HG03565 (cell line): Measurements from ENCODE around the gene RBM33.

ENCODE experiments used
- ATAC-seq: cut with Tn5 transposase; IDR thresholded peaks from one replicate; pipeline ENCODE4 v1.9.1; 2021; ENCODE audit warnings: mild to moderate bottlenecking, moderate library complexity; ENCODE audit not compliant: unreplicated experiment

The RBM33 gene

DNA sequence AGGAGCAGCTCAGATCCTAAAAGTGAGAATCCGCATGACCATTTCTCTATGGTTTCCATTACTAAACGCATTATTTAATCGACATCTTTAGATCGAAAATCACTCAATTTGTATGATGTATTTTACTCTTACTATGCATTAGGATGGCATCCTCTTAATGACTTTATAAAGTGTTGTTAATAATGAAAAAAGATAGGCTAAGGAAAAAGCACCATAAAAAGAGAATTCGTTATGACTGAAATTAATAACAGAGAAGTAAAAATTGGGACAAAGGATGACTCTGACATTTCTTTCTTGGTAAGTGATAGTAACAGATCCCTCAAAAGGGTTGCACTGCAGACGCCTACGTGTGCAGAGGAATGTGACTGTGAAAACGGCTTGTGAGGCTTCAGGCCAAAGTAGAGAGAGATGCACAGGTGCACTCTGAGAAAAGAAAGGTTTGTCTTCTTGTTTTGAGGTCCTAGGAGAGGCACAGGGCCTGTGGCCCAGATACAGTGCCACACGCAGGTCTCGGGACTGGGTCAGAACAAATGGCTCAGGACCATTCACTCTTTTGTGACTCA is 23.0 kb upstream of the RBM33 start:
- ATAC-seq: no peak

DNA sequence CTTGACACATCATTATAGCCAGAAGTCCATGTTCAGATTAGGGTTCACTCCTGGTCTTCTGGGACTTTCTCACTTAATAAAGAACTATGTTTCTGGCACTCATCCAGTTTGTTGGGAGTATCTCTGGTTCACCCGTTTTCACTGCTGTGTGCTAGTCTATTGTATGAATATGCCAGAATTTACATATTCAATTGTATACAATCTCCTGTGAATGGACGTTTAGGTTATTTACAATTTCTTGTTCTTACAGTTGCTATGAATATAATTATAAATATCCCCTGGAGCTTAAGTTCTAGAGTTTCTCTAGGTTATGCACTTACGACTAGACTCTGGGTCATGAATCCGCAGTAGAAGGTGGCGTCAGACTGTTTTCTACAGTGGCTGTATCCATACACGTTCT is 20.0 kb upstream of the RBM33 start:
- no peak for ATAC-seq

DNA sequence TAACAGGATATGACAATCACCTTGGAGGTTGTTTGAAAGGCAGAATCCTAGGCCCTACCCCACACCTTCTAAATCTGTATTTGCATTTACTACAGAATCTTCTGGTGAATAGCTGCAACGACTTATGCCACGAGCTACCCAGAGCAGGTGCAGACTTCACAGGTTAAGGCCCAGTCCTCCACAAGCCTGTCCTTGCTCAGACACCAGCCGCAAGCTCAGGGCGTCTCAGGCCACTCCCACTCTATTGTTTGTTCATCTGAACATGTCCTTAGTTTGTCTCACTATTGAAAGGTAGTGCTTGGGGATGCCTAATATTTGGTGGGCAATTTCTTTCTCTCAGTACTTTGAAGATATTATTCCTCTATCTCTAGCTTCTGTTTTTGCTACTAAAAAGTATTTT is 18.9 kb upstream of the RBM33 start:
- no peak for ATAC-seq

DNA sequence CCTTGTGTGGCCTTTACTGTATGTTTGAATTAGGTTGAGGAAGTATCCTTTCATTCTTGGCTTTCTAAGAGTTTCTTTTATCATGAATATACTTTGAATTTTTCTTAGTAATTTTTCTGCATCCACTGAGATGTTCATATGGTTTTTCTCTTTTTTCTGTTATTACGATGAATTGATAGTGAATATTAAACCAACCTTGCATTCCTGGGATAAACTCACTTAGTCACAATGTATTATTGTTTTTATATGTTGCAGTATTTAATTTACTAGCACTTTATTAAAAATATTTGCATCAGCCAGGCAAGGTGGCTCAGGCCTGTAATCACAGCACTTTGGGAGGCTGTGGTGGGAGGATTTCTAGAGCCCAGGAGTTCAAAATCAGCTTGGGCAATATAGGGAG is 15.3 kb upstream of the RBM33 start:
- no peak for ATAC-seq

DNA sequence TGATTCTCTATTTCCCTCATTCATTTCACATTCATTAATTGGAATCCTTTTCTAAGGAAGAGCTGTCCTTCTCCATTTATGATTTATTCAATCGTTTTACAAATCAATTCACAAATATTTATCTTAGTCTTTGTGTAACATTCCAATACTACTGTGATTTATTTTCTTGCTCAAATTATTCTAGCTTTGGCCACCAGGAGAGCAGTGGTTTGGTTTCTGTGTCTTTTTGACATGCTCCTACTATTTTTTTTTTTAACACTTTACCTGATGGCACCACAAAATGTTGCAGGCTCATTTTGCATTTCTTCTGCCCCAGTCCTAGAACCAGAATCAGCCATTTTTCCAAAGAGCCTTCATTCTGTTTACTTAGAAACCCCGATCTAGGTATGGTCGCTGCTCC is 13.3 kb upstream of the RBM33 start:
- ATAC-seq: no peak

DNA sequence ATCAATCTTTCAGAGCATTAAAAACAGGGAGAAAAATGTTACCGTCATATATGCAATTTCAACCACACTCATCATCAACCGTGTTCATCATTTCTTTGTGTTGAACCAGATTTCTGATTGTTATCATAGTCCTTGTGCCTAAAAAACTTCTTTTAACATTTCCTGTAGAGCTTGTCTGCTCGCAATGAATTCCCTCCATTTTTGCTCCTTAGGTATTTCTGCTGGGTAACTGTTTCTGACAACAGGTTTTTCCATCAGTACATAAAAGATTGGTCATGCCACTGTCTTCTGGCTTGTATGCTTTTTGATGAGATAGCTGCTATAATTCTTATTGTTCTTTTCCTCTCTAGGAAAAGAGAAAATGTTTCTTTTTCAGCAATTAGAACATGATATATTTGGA is 8.6 kb upstream of the RBM33 start:
- ATAC-seq: no peak

DNA sequence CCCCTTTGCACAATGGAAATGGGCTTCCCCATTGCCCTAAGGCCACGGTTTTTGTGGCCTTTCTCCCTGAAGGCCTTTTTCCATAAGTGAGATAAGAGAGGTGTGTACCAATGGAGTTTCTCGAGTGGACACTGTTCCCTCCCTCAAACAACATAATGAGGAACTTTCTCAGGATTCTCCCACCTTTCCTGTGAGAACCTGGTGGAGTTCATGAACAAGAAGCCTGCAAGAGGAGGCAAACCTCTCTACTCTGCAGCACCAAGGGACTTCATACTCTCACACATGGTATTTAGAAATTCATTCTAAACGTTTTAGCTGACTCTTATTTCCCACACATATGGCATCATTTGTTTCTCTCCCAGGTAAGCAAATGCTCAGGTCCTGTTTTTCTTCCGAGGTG is 7.3 kb upstream of the RBM33 start:
- no peak for ATAC-seq

DNA sequence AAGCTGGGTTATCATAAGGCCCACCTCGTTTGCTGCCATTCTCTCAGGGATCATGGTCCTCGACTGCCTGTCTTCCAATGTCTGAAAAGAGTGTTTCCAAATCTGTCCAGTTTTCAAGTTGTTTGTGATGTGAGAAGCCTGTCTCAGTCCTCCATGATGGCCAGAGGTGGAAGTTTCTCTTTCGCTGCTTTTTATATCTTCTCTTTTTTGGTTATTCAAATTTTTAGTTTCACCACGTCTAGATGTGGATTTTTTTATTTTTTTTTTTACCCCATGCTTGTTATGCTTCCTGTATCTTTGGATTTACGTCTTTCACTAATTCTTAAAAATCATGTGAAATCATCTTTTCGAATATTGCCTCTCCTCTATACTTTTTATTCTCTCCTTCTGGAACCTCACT is 6.1 kb upstream of the RBM33 start:
- ATAC-seq: no peak

DNA sequence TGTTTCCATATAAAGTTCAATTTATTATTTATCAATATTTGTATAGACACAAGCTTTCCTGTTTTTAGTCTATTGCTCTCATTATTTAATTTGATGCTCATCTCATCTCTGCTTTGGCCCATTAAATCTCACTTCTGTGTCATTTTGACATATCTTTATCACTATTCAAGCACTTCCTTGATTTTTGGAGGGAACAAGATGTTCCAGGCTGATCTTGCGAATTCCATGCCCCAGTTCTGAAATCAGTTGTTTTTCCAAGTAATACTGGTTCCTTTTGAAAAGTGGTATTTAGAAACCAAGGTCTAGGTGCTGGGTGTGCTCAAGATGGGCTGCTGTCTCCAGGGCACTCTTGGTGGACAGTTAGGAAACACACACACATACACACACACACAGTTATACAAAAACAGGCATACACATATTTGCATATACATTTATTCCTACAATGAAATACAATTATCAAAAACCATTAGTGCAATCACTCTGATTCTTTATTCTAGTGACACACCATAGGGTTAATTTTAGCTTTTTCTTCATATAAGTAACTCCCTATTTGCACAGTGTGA is 4.4 kb upstream of the RBM33 start:
- ATAC-seq: no peak

DNA sequence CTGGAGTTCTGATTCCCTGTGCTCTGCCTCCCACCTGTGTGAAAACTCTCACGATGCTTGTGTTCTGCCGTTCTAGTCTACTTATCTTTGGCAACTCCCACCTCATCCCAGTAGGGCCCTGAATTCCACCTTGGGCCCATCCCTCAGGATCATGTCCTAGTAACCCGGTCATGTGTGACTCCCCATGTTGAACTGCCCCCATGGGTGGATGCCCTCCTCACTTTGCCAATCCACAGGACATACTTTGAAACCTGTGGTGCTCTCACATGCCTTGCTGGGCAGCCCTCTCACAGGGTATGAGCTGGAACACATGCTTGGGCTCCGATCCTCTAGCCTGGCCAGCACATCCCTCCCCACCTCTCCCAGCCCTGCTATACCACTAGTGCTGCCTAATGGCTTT is 3.8 kb upstream of the RBM33 start:
- no peak for ATAC-seq

DNA sequence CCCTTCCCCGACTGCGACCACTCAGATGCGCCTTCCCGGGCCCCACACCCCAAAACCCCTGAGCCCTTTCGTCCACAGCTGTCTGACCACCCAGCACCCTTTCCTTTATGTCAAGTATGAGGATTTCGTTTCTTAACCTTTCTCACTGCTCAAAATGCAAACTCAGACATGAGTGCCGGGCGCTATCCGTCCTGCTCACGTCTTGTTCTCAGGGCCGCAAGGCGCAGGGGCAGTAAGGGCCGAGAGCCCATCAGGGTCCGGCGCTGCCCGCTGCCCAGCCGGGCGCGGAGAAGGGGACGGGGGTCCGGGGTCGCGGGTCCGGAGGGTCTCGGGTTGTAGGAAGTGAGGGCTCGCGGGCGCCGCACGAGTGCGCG is 670 bp upstream of the RBM33 start:
- ATAC-seq: no peak

DNA sequence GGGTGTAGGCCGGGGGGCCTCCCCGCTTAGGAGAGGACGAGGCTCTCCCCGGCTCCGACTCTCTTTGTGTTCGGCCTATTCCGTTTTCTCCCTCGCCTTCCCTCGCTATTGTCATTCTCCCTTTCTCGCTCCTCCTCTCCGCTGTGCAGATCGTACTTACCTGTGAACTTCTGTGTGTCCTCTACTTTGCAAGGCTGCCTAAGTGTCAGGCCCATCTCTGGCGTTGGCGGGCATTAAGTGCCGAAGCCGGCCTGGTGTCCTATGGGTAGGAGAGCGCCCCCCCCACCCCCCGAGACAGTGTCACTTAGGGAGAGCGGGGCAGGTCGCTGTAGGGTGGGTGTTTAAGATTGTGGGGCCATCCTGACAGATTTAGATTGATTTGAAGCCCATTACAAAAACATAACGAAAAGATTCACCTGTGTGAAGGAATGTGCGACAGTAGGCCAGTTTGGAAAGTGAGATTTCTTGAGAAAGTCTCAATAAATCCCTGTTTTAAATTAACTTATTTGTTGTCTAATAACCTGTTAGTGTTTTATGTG is 579 bp downstream of the RBM33 start:
- ATAC-seq: peak; percentile 12

DNA sequence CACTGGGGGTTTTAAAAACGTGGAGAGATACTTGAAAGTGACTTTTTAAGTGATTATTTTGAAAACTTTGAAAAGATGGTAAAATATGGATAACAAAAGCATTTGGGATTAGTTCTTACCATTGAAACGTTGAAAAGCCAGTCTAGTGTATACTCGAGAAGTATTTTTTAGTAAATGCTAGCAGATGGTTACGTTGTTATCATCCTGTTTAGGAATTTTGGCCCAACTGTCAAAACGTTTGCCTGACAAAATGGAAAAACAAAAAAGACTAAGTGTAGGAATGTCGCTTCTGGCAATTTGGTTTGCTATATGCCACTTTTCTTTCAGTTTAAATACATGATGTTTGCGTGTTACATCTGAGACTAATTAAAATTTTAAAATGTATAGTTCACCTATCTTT is 1.2 kb downstream of the RBM33 start:
- ATAC-seq: no peak

DNA sequence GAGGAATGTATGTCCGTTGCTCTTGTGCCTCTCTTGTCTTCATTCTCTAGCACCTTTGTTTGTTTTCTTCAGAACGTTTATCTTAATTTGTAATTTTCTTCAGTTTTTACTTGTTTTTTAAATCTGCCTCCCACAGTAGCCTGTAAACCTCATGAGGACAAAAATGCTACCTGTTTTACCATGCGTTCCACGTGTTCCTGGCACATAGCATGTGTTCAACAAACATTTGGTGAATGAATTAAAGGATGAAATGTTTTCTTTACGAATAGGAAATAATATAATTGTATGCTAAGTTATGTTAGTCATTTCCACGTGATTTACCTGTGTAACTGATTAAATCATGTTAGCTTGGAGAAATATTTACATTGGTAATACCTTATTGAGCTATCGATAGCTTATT is 2.2 kb downstream of the RBM33 start:
- no peak for ATAC-seq

DNA sequence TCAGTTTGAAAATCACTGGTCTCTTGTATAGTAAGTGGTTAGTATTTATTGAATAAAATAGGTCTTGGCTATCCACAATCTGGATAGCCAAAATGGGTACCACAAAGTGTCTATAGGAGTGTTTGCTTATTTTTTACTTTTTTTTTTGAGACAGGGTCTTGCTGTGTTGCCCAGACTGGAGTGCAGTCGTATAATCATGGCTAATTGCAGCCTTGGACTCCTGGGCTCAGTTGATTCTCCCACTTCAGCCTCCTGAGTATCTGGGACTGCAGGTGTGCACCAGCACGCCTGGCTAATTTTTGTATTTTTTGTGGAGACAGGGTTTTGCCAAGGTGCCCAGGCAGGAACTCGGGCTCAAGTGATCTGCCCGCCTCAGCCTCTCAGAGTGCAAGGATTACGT is 2.8 kb downstream of the RBM33 start:
- no peak for ATAC-seq

DNA sequence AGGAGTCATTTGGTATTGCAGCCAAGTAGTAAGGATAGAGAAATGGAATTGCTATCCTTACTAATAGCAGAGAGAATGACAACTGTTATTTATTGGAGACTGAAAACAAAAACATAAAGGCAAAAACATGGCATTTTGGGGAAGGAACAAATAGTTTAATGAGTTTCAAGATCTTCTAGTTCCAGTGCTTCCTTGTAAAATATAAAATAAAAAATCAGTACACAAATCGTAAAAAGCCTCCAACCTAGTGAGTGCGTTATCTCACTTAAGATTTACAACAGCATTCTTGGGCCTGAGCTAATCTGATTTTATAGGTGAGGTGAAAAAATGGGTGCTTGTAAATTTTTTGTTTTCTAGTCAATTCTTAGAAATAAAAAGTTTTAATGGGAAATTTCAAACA is 3.3 kb downstream of the RBM33 start:
- ATAC-seq: no peak

DNA sequence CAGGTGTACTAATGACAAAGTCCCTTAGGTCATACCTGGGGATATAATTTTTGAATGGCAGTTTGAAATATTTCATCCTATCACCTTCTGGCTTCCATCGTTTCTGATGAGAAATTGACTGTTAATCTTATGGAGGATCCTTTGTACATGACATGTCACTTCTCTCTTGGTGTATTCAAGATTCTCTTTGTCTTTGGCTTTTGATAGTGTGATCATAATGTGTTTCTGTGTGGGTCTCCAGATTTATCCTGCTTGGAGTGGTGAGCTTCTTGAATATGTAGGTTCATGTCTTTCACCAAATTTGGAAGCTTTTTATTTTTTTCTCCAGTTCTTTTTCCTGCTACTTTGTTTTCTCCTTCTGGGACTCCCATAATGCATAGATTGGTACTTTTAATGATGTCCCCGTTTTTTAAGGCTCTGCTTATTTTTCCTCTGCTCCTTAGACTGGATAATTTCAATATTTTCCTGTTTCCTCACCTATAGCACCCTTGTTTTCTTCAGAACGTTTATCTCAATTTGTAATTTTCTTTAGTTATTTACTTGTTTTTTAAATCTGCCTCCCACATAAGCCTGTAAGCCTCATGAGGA is 4.4 kb downstream of the RBM33 start:
- ATAC-seq: no peak

DNA sequence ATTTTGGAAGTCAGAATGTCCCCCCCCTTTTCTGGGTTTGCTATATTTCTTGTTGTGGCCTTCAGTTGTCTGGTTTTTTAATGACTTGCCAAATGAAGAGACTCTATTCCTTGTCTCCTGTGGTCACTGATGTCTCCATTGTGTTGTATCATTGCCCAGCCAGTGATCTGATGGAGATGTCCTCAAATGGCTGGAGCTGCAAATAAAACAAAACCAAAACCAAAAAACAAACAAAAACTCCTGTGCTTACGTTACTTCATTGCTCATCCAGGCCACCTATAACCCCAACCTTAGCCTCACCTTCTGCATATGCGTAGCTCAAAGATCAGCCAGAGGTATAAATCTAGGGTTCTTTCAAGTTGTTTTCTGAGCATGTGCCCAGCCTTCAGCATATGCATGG is 5.1 kb downstream of the RBM33 start:
- ATAC-seq: no peak

DNA sequence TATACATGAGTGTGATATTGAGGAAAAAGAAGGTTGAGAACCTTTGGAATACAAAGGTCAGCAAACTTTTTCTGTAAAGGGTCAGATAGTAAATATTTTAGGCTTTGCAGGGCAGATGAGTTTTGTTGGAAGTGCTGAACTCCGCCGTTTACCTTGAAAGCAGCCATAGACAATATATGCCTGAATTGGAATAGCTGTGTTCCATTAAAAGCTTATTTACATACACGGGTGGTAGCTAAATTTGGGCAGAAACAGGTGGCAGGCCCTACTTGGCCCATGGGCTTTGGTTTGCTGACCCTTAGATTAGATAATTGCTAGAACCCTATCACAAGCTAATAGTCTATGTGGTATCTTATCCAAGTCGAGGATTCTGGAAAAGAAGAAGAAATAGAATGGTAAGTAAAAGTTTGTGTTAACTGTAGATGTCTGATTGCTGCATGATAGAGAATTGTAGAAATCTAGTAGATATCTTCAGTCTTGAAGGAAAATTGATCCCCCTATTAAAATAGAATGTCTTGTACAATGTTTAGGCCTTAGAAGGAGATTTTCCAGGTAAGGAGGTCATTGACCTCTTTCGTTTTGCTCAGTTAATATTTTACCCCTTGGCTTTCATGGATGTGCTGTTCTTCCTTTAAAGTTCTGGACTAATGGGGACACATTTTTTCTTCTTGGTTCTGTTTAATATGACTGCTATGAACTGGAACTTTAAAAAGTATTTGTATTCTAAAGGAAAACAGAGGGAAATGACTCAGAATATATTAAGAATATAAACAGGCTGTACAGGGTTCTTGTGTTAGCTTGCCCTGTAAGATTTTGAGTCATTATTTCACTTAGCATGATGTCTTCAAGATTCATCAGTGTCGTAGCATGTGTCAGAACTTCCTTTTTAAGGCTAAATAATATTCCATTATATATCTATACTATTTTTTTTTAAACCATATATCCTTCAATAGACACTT is 8.0 kb downstream of the RBM33 start:
- ATAC-seq: no peak

DNA sequence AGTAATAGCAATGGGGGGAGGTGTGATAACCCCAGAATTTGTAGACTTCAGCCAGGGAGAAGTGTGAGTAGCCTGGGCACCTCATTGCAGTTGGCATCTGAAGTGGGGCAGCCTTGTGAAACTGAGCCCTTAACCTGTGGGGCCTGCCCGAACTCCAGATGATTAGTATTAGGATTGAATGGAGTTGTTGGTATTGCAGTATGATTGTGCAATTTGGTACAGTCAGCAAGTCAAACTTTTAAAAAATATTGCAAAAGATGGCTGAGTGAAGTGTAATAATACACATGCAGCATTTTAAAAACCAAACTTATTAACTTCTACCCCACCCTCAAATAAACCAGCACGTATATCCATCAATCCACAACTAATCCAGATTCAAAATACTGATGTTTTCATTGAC is 9.3 kb downstream of the RBM33 start:
- ATAC-seq: no peak

DNA sequence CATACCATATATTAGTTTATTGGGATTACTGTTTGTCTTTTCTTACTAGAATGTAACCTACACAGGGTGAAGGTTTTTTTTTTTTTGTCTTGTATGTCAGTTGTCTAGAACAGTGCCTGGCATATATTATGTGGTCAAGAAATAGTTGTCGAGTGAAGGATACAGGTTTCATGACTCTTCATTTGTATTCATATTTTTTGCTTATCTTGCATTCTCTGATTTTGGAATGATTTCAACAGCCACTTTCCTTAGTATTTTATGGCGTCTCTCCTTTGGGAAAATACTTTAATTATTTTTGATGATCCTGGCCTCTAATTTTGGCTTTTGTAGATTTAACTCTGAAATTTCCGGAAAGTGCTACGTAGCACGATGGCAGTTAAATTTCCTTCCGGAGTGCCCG is 12.4 kb downstream of the RBM33 start:
- ATAC-seq: no peak
